ENCODE measurements around the gene ATP11A.

DNA sequence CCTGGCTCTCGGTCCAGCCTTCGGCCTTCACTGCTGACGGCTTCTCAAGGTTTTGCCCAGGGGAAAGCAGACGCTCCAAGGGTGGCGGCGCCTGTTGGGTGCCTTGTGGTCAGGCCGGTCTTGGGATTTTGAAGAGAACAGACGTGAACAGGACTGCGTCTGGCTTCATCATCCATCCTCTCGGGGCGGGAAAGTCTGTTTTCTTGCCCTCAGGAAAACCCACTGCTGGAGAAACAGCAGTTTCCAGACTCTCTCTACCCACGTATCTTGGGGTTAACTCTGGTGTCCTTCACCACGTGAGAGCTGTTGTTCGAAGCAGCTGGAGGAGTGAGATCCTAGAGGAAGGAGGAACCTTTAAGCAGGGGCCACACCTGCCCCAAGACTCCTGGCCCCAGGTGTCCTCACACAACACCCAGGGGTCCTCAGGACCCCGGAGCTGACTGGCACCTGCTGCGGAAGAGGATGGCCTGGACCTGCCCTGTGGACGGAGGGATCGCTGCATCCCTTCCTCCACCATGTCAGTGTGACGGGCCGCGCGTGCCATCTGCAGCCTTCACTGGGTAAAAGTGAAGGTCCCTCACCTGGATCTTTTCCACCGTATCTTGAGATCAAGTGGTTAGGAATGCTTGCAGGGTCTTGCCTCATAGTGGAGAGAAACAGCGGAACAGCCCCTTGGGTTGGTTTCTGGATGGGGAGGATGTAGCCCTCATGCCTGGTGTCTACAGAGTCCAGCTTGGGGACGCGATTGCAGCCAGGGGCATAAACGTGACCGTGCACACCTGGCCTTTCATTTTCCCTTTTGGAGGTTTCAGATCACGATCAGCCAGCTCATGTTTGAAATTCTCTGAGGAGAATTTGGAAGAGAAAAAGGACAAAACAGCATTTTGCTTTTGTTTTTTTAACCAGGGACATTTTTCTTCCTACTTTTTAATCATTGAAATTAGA, 209.7 kb downstream of the ATP11A start:
- TF ChIP-seq, protein P1, sequence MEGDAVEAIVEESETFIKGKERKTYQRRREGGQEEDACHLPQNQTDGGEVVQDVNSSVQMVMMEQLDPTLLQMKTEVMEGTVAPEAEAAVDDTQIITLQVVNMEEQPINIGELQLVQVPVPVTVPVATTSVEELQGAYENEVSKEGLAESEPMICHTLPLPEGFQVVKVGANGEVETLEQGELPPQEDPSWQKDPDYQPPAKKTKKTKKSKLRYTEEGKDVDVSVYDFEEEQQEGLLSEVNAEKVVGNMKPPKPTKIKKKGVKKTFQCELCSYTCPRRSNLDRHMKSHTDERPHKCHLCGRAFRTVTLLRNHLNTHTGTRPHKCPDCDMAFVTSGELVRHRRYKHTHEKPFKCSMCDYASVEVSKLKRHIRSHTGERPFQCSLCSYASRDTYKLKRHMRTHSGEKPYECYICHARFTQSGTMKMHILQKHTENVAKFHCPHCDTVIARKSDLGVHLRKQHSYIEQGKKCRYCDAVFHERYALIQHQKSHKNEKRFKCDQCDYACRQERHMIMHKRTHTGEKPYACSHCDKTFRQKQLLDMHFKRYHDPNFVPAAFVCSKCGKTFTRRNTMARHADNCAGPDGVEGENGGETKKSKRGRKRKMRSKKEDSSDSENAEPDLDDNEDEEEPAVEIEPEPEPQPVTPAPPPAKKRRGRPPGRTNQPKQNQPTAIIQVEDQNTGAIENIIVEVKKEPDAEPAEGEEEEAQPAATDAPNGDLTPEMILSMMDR (IDR thresholded peaks at IDR 0.05) = no peak
- TF ChIP-seq POLR2A (IDR thresholded peaks at IDR 0.05) = no peak
